ENCODE measurements around the gene NECTIN2.
"Not testable (repeated sequence)": the region's sequence is repeated elsewhere in the genome, so short reads cannot be mapped to it uniquely, and the experiment has no call there.

NECTIN2 gene

DNA sequence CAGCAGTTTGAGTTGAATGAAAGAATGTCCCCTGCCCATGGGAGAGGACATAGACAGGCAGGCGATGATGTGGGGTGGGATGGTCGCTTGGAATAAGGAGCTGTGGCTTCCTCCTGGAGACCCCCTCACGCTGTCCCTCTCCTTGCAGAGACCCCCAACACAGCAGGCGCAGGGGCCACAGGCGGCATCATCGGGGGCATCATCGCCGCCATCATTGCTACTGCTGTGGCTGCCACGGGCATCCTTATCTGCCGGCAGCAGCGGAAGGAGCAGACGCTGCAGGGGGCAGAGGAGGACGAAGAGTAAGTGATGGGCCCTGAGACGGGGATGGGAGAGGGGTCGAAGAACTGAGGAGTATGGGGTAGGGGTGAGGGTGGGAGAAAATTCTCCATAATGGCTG is 36.0 kb downstream of the NECTIN2 start:
- no peak for DNase-seq (ENCODE audit: low read depth in 2 of 2, low spot score in 1 of 2)

DNA sequence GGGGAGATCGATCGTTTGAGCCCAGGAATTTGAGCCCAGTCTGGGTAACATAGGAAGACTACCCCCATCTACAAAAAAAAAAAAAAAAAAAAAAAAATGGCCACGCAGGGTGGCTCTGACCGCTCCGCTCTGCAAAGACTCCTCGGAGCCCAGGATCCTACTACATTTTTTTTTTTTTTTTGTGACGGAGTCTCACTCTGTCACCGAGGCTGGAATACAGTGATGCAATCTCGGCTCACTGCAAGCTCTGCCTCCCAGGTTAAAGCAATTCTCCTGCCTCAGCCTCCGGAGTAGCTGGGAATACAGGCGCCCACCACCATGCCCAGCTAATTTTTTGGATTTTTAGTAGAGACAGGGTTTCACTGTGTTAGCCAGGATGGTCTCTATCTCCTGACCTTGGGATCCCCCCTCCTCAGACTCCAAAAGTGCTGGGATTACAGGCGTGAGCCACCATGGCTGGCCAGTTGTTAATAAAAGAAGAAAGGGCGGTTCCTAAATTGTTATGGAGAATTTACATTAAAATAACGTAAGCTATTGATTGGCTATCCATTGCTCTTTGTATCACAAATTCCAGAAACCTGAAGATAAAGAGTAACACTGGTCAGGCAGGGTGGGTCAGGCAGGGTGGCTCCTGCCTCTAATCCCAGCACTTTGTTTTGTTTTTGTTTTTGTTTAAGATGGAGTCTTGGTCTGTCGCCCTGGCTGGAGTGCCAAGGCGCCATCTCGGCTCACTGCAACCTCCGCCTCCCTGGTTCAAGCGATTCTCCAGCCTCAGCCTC is 36.7 kb downstream of the NECTIN2 start:
- DNase-seq (ENCODE audit: low read depth in 2 of 2, low spot score in 1 of 2) = not testable (repeated sequence)

DNA sequence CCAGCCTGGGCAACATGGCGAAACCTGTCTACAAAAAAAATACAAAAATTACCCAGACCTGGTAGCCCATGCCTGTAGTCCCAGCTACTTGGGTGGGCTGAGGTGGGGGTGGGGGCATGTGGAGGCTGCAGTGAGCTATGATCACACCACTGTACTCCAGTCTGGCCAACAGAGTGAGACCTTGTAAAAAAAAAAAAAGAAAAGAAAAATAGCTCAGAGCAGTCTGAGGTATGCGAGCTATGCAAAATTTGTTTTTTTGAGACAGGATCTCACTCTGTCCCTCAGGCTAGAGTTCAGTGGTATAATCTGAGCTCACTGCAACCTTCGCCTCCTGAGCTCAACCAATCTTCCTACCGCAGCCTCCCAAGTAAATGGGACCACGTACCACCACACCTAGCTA is 37.8 kb downstream of the NECTIN2 start:
- no peak for DNase-seq (ENCODE audit: low read depth in 2 of 2, low spot score in 1 of 2)

DNA sequence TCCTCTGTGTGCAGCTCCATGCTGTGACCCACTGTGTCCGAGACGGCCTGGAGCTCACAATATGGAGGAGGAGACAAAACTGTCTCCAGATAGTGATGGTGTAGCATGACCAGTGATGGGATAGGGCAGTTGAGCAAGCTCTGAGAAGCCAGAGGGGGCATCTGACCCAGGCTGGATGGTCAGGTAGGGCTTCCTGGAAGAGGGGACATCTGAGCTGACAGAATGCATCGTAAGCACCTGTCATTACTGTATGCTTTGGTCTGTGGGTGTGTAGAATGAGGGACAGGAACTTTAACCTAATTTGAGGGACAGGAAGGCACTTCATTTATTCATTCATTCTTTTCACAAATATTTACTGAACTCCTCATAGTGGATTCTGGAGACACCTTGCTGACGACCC is 38.5 kb downstream of the NECTIN2 start:
- DNase-seq (ENCODE audit: low read depth in 2 of 2, low spot score in 1 of 2) = no peak

DNA sequence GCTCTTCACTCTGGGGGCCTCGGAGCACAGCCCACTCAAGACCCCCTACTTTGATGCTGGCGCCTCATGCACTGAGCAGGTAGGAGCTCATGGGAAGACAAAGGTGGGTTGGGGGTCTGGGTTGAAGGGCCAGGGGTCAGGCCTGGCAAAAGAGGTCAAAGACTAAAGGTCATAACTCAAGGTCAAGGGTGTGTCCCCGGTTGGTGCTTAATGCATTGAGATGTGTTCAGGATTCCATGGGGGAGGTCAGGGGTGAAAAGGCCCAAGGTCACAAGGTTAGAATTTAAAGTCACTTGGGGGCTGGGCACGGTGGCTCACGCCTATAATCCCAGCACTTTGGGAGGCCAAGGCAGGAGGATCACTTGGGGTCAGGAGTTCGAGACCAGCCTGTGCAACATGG is 40.0 kb downstream of the NECTIN2 start:
- no peak for DNase-seq (ENCODE audit: low read depth in 2 of 2, low spot score in 1 of 2)

DNA sequence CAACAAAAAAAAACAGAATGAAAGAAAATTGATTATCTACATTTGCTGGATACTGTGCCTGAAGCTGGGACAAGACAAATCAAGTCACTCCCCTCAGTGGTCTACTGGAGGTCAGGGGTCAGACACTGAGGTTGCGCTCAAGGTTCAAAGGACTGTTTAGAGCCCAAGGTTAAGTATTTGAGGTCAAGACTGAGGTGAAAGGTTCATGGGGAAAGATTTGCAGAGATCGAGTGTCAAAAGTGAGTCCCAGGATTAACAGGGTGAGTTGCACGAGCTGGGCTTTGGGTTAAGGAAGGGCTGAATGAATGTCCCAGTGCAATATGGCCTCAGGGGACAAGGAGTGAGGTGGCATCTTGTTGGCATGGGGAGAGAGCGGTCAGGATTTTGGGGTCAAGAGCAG is 41.6 kb downstream of the NECTIN2 start:
- no peak for DNase-seq (ENCODE audit: low read depth in 2 of 2, low spot score in 1 of 2)

DNA sequence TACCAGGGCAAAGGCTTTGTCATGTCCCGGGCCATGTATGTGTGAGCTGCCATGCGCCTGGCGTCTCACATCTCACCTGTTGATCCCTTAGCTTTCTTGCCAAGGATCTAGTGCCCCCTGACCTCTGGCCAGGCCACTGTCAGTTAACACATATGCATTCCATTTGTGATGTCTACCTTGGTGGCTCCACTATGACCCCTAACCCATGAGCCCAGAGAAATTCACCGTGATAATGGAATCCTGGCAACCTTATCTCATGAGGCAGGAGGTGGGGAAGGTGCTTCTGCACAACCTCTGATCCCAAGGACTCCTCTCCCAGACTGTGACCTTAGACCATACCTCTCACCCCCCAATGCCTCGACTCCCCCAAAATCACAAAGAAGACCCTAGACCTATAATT is 42.2 kb downstream of the NECTIN2 start:
- not testable (repeated sequence) for DNase-seq (ENCODE audit: low read depth in 2 of 2, low spot score in 1 of 2)

DNA sequence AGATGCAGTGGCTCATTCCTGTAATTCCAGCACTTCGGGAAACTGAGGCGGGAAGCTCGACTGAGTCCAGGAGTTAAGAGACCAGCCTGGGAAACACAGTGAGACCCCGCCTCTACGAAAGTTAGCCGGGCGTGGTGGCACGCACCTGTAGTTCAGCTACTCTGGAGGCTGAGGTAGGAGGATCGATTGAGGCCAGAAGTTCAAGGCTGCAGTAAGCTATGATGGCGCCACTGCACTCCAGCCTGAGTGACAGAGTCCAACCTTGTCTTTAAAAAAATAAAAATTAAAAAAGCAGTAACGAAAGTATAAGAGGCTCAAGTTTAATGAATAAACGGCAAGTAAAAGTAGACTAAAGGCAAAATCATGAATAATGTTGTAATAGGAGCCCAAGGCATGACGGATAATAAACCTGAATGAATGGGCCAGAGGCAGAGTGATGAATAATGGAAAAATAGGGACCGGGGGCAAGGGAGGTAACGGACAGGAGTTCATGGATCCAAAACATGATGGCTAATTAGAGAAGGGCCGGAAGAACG is 43.8 kb downstream of the NECTIN2 start:
- DNase-seq (ENCODE audit: low read depth in 2 of 2, low spot score in 1 of 2) = no peak

DNA sequence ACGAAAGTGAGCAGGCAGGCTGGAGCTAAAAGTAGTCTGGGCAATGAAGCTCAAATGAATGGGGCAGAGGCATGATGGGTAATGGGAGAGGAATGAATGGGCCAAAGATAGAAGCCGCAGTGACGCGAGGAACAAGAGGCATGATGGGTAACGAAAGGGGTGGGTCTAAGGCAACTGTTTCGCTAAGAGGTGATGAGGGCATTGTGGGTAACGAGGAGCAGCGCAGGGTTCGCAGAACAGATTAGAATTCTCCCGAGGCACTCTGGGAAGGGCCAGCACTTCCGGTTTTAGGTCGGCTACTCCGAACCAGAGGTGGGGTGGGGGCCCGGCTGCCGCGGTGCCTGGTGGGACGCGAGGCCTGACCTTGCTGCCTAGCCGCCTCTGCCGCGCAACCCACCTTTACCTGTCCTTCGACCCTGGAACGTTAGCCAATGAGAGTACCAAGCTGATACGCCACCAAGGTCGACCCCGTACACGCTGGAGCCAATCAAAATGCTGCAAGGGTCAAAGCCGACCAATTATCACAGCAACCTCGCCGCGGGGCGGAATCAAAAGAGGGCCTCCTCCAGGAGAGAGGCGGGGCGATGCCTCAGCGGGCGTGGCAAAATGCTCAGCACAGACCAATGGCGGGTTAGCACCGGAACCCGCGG is 44.4 kb downstream of the NECTIN2 start:
- peak in 1 of 2 donors; percentile 100 for DNase-seq (ENCODE audit: low read depth in 2 of 2, low spot score in 1 of 2)

DNA sequence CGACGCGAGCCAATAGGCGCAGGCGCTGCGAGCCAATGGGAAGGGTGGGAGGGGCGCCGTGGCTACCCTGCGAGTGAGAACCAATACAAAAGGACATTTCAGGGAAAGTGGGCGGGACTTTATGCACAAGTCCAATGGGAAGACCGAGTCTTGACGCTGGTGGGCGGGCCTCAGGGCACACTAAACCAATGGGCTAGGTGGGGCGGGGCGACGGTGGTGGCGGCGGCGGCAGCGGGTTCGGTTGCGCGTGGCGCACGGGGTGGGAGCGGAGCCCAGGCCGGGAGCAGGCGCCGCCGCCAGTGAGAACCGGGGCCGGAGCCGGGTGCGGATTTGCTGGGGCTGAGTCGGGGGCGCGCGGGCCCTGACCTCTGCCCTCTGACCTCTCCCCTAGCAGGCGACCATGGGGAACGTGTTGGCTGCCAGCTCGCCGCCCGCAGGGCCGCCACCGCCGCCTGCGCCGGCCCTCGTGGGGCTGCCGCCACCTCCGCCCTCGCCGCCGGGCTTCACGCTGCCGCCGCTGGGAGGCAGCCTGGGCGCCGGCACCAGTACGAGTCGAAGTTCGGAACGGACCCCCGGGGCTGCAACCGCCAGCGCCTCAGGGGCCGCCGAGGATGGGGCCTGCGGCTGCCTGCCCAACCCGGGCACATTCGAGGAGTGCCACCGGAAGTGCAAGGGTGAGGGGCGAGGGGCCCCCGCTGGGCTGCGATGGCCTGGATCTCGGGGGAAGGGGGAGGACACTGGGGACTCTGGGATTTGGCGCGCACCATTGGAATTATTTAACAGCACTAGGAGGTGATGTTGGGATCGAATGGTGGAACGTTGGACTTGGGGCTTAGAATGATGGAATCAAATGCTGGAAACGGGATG is 45.2 kb downstream of the NECTIN2 start, which contains the start of gene TOMM40:
TOMM40 (plus strand) TSS at position 239 of the 867 bp plus-strand sequence; CDS start at position 401, 162 bp downstream.
- DNase-seq (ENCODE audit: low read depth in 2 of 2, low spot score in 1 of 2) = peak in 1 of 2 donors; percentile 100

DNA sequence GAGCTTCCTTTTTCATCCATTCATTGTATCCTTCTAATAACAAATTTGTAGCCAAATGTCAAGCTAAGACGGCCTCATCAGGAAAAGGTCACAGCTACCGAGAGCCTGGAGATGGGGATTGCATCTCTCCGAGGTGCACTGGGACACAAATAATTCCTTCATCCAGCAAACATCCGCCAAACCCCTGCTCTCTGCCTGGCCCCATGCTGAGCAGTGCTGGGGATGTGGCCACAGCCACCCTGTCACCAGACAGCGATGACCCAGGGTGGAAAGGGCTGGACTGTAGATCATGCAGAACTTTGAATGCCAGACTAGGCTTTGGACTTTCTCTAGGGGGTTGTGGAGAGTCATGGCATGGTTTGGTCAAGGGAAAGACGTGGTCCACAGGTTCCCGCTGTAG is 46.8 kb downstream of the NECTIN2 start:
- no peak for DNase-seq (ENCODE audit: low read depth in 2 of 2, low spot score in 1 of 2)

DNA sequence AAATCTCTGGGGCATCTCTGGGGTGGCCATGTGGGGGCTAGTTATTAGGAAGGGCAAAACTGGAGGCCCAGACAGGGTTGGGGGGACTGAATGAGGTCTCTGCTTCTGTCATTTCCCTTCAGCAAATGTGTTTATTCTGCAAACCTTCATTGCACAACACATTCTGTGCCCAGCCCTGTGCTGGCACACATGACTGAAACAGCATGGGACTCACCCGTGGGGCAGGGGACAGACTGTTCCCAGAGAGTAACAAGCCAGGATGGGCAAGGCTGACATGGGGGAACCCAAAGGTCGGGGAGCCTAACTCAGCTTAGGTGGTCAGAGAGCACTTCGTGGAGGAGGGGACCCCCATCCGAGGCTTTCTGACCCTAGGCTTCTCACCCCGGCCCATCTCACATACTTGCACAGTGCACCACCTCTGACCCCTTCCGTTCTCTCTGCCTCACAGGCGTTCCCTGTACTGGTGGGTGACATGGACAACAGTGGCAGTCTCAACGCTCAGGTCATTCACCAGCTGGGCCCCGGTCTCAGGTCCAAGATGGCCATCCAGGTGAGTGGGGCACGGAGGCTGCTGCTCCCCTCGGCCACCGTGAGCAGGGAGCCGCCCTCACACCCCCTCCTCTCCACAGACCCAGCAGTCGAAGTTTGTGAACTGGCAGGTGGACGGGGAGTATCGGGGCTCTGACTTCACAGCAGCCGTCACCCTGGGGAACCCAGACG is 47.4 kb downstream of the NECTIN2 start:
- DNase-seq (ENCODE audit: low read depth in 2 of 2, low spot score in 1 of 2) = no peak

DNA sequence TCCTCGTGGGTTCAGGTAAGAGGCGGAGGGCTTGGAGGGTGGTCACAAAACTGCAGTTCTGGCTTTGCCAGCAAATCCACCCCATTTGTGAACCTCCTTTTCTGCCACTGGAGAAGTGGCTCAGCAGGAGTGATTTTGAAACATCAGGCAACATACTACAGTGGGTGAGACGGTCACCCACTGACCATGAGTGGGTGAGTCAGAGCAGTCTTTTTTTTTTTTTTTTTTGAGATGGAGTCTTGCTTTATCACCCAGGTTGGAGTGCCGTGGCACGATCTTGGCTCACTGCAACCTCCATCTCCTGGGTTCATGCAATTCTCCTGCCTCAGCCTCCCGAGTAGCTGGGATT is 47.9 kb downstream of the NECTIN2 start:
- no peak for DNase-seq (ENCODE audit: low read depth in 2 of 2, low spot score in 1 of 2)

DNA sequence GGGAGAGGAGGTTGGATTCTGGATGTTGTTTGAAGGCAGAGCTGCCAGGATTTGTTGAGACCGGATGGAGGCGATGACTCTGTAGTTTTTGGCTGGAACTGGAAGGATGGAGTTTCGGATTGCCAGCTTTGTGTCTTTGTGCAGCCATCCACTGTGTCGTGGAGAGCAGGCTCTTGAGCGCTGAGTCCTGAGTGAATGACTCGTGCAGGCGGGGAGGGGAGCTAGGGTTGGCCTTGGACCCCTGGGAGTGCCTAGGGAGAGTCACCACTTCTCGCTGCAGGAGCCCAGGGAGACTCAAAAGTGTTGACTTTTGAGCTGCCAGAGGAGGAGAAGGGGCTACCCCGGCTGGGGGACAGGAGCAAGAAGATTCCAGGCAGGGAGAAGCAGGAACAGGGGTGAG is 48.8 kb downstream of the NECTIN2 start:
- DNase-seq (ENCODE audit: low read depth in 2 of 2, low spot score in 1 of 2) = no peak

DNA sequence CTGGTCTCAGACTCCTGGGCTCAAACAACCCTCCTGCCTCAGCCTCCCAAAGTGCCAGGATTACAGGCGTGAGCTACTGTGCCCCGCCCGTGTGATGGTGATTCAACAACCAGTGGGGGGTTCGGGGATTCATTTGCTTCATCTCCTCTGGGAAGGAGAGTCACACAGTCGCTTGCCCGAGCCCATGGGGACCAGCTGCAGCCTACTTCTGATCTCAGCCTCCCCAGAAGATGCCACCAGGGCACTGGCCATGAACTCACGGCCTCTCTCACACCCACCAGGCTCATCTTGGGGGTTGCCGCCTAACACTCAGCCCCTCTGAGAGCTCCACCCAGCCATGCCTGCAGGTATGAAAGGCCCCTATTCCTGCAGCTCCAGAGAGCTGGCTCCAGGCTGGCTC is 51.7 kb downstream of the NECTIN2 start:
- DNase-seq (ENCODE audit: low read depth in 2 of 2, low spot score in 1 of 2) = no peak

DNA sequence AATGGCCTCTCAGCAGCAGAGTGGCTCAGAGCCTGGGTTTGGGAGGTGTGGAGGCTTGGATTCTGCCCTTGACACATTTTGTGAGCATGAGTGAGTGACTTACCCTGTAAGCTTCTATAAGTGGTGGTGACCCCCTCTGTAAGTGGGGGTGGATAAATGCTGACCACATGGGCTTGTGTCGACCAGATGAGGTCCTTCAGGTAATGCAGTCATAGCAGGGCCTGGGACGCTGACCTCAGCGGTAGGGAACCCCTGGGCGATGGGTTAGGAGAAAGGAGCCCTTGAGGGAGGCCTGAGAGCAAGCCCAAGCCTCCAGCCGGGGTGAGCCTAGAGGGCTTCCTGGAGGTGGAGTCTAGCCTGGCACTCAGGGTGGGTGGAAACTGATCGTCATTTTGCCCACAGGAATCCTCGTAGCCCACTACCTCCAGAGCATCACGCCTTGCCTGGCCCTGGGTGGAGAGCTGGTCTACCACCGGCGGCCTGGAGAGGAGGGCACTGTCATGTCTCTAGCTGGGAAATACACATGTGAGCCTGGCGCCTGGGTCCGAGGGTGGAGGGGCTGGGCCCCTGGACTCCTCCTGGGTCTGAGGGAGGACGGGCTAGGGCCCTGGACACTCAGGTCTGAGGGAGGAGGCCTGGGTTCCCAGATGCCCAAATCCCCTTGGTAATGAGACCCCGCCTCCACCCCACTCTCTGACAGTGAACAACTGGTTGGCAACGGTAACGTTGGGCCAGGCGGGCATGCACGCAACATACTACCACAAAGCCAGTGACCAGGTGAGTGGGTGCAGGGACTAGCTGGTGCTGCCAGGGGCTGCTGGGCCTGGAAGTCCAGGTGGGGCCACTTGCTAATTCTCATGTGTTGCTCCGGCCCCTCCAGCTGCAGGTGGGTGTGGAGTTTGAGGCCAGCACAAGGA is 54.5 kb downstream of the NECTIN2 start:
- DNase-seq (ENCODE audit: low read depth in 2 of 2, low spot score in 1 of 2) = no peak

DNA sequence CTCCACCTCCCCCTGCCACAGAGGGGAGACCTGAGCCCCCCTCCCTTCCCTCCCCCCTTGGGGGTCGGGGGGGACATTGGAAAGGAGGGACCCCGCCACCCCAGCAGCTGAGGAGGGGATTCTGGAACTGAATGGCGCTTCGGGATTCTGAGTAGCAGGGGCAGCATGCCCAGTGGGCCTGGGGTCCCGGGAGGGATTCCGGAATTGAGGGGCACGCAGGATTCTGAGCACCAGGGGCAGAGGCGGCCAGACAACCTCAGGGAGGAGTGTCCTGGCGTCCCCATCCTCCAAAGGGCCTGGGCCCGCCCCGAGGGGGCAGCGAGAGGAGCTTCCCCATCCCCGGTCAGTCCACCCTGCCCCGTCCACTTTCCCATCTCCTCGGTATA is 57.1 kb downstream of the NECTIN2 start:
- DNase-seq (ENCODE audit: low read depth in 2 of 2, low spot score in 1 of 2) = no peak

DNA sequence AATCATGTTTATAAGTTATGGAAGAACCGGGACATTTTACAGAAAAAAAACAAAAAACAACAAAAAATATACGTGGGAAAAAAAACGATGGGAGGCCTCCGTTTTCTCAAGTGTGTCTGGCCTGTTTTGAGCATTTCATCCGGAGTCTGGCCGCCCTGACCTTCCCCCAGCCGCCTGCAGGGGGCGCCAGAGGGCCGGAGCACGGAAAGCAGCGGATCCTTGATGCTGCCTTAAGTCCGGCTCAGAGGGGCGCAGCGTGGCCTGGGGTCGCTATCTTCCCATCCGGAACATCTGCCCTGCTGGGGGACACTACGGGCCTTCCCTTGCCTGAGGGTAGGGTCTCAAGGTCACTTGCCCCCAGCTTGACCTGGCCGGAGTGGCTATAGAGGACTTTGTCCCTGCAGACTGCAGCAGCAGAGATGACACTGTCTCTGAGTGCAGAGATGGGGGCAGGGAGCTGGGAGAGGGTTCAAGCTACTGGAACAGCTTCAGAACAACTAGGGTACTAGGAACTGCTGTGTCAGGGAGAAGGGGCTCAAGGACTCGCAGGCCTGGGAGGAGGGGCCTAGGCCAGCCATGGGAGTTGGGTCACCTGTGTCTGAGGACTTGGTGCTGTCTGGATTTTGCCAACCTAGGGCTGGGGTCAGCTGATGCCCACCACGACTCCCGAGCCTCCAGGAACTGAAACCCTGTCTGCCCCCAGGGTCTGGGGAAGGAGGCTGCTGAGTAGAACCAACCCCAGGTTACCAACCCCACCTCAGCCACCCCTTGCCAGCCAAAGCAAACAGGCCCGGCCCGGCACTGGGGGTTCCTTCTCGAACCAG is 57.7 kb downstream of the NECTIN2 start:
- peak; percentile 27 to 60 for DNase-seq (ENCODE audit: low read depth in 2 of 2, low spot score in 1 of 2)

DNA sequence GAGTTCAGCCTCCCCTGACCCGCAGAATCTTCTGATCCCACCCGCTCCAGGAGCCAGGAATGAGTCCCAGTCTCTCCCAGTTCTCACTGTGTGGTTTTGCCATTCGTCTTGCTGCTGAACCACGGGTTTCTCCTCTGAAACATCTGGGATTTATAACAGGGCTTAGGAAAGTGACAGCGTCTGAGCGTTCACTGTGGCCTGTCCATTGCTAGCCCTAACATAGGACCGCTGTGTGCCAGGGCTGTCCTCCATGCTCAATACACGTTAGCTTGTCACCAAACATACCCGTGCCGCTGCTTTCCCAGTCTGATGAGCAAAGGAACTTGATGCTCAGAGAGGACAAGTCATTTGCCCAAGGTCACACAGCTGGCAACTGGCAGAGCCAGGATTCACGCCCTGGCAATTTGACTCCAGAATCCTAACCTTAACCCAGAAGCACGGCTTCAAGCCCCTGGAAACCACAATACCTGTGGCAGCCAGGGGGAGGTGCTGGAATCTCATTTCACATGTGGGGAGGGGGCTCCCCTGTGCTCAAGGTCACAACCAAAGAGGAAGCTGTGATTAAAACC is 58.4 kb downstream of the NECTIN2 start:
- no peak for DNase-seq (ENCODE audit: low read depth in 2 of 2, low spot score in 1 of 2)
